ENCODE data around the gene RASA3.

- no peak for TF ChIP-seq CTCF (conservative IDR thresholded peaks at IDR 0.05 in 1 of 2, IDR thresholded peaks at IDR 0.05 in 1 of 2; ENCODE audit: extremely low read depth in 1 of 2, insufficient read depth in 1 of 2, low read depth in 1 of 2, low read length in 2 of 2)
- no peak for TF ChIP-seq EZH2 (IDR thresholded peaks at IDR 0.05; ENCODE audit: borderline replicate concordance, low read length)
Observed at GRCh38 chr13:114142640-114143490, 10.4 kb upstream of the RASA3 start.
